ACC112 (cell line): ENCODE results near the gene EFTUD2.

Experiments
- H2AFZ ChIP-seq: fragments of 200-600 bp; sonication (generic); one replicate; pipeline ENCODE4 v1.6.0; 2017; ENCODE audit warnings: antibody characterized with exemption, low read length; ENCODE audit not compliant: unreplicated experiment
- H3K27ac ChIP-seq: fragments of 200-600 bp; sonication (generic); 2 replicates; pipeline ENCODE4 v1.5.1; 2014; ENCODE audit warnings: low read depth, mild to moderate bottlenecking, antibody characterized with exemption, low read length, moderate library complexity
- H3K27me3 ChIP-seq: fragments of 200-600 bp; sonication (generic); 2 replicates; pipeline ENCODE4 v1.6.1; 2014; ENCODE audit warnings: mild to moderate bottlenecking, antibody characterized with exemption, low read length, moderate library complexity, mixed read lengths; ENCODE audit not compliant: insufficient read depth
- H3K36me3 ChIP-seq: fragments of 200-600 bp; sonication (generic); 2 replicates; pipeline ENCODE4 v1.6.1; 2016; ENCODE audit warnings: mild to moderate bottlenecking, antibody characterized with exemption, low read length, moderate library complexity, mixed read lengths; ENCODE audit not compliant: insufficient read depth
- H3K4me1 ChIP-seq: fragments of 200-600 bp; sonication (generic); one replicate; pipeline ENCODE4 v1.6.1; 2016; ENCODE audit warnings: low read length, mixed read lengths; ENCODE audit not compliant: insufficient read depth, unreplicated experiment, control insufficient read depth
- H3K4me3 ChIP-seq: fragments of 200-600 bp; sonication (generic); 2 replicates; pipeline ENCODE4 v1.5.1; 2014; ENCODE audit warnings: mild to moderate bottlenecking, low read depth, low read length
- H3K79me2 ChIP-seq: fragments of 200-600 bp; sonication (generic); one replicate; pipeline ENCODE4 v1.6.0; 2016; ENCODE audit warnings: low read length; ENCODE audit not compliant: control insufficient read depth, unreplicated experiment, insufficient read depth

EFTUD2 gene

DNA sequence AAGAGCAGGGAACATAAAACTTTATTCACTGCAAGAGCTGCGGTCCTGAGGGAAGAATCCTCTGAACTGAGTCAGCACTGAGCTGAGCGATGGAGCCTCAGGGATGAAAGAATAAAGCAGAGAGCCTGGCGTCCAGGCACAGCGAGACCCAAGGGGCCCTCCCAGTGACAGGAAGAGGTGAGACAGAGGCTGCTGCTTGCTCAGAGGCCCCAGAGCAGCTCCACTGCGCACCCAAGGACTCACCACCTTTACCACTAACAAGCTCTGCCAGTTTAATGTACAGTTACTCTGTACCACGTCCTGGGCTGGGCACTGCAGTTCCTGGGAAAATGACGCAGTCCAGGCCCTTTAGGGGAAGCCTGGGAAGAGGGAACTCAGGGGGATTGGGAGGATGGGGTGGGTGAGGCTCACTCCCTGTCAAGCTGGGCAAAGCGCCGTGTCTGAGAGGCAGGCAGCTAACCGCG is 10.5 kb upstream of the EFTUD2 start:
- Histone ChIP-seq H3K4me3 (no peak overlapping the region), H3K27ac (peak overlapping the region; percentile 33; the same call in 1 of the 2 replicates), H3K36me3 (no peaks in the 10 kb centered on the region), H2AFZ (no peak overlapping the region), H3K79me2 (no peaks in the 10 kb centered on the region), H3K4me1 (peaks cover 41% of the 10 kb centered on the region), H3K27me3 (no peaks in the 10 kb centered on the region)

DNA sequence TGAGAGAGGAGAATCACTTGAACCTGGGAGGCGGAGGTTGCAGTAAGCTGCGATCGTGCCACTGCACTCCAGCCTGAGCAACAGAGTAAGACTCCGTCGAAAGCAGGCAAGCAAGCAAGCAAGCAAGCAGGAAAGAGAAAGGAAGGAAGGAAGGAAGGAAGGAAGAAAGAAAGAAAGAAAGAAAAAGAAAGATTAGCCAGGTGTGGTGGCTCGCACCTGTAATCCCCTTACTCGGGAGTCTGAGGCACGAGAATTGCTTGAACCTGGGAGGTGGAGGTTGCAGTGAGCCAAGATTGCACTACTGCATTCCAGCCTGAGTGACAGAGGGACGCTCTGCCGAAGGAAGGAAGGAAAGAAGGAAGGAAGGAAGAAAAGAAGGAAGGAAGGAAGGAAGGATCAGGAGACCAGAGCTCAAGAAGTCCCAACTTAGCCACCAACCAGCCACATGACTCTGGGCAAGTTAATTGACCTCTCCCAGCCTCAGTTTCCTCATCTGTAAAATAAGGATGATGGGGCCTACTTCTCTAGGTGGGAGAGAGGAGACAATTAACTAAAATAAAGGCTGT is 9.6 kb upstream of the EFTUD2 start:
- Histone ChIP-seq H3K4me3 (no peak overlapping the region), H3K79me2 (no peaks in the 10 kb centered on the region), H3K27ac (peak overlapping the region; percentile 33; the same call in 1 of the 2 replicates), H2AFZ (no peak overlapping the region), H3K36me3 (no peaks in the 10 kb centered on the region), H3K4me1 (peaks cover 41% of the 10 kb centered on the region), H3K27me3 (no peaks in the 10 kb centered on the region)

DNA sequence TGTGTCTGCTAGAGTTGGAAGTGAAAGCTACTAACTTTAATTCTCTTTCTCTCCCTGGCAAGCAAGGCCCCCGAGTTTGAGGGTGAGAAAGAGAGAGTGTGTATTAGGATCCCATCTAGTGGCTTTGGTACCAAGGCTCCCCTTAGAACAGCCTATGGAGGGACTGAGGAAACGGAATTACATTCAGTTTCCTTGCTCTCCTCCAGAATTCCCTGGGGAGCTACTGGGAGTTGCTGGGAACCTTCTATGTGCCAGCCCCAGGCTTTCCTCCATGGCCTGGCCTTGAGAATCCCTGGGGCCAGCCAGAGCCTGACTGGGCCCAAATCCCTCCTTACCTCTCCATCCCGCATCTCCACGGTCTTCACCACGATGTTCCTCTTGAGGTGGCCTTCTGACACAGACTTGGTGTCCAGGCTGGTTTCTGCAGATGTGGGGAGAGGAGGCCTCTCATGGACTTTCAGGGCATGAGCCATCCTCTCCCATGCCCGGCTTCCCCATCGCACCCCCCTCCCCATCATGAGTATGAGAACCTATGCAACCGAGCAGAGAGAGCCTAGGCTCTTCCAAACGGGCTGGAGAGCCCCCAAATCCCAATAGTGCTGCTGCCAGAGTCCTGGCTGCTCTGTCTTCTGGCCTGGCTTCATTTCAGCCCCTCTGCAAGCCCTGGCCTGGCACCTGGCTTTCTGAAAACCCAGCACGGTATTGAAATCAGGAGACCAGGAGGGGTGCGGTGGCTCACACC is 8.7 kb upstream of the EFTUD2 start:
- no peaks in the 10 kb centered on the region for H3K36me3 ChIP-seq
- peaks cover 41% of the 10 kb centered on the region for H3K4me1 ChIP-seq
- H2AFZ ChIP-seq, result no peak overlapping the region
- H3K27me3 ChIP-seq, result no peaks in the 10 kb centered on the region
- no peak overlapping the region for H3K27ac ChIP-seq
- H3K4me3 ChIP-seq, result no peak overlapping the region
- H3K79me2 ChIP-seq, result no peaks in the 10 kb centered on the region

DNA sequence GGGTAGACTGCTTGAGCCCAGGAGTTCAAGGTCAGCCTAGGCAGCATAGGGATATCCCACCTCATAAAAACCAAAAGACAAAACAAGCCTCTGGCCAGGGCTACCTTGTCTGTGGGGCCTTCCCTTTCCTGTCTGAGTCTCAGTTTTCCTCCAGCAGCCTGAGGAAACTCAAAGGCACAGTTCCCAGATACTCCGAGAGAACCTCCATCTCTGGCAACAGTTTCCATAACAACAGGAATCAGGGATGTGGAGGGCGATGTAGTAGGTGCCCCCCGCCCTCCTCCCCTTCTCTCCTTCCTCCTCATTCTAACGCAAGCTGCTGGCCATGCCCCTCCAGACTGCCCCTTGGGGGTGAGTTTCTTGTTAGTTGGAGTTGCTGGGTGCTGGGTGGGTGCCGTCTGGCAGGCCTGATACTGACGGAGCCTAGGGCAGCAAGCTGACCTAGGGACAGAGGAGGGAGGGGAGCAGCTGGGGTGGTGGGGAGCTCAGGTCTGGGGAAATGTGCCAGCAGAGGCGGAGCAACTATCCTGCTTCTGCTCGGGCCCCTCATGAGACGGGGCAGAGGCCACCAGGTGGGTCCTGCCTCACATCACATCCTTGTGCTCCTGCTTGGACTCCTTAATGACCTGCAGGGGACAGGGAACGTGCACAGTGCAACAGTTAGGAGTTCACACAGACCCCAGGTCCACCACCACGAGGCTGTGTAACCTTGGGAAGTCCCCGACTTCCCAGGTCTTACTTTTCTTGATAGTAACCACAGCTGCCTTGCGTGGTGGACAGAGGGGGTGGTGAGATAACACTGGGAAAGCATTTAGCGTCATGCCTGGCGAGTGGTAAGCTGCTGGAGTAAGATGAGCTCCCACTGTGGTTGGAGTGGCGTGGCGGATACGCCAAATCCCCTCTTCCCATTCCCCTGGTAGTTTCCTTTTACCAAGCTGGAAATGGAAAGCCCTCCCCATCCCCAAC is 7.8 kb upstream of the EFTUD2 start:
- Histone ChIP-seq H3K27ac (peak overlapping the region; percentile 90; the same call in 1 of the 2 replicates), H3K4me1 (peaks cover 42% of the 10 kb centered on the region), H3K36me3 (no peaks in the 10 kb centered on the region), H3K79me2 (no peaks in the 10 kb centered on the region), H3K27me3 (no peaks in the 10 kb centered on the region), H2AFZ (no peak overlapping the region), H3K4me3 (no peak overlapping the region)

DNA sequence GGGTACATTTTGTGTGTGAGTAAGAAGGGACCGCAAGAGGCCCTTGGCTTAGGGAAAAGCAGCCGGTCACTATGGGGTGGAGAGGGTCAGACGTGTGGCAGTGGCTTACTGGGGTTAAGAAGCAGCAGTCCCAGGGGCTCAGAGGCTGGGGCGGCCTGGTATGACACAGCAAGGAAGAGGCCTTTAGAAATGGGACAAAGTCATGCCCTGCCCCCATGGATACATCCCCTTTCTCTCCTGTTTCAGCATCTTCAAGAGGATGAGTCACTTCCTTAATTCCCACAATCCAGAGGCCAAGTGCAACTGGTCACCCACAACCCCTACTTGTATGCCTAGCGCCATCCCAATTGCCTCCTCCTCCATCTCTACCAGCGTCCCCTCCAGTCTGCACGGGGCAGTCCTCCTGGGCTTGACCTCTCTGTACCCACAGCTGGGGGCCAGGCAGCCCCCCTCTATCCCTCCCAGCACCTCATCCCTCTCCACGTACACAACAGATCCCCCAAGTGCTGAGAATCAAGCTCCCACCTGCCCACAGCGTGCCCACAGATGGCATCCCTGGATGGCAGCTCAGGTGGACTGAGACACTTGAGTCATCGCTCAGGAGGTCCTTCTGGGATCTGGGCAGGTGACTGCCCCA is 6.9 kb upstream of the EFTUD2 start:
- H3K27ac ChIP-seq, result peak overlapping the region; percentile 90
- no peaks in the 10 kb centered on the region for H3K79me2 ChIP-seq
- no peaks in the 10 kb centered on the region for H3K36me3 ChIP-seq
- no peak overlapping the region for H2AFZ ChIP-seq
- peaks cover 52% of the 10 kb centered on the region for H3K4me1 ChIP-seq
- H3K27me3 ChIP-seq, result no peaks in the 10 kb centered on the region
- peak overlapping the region; percentile 46; the same call in 1 of the 2 replicates for H3K4me3 ChIP-seq

DNA sequence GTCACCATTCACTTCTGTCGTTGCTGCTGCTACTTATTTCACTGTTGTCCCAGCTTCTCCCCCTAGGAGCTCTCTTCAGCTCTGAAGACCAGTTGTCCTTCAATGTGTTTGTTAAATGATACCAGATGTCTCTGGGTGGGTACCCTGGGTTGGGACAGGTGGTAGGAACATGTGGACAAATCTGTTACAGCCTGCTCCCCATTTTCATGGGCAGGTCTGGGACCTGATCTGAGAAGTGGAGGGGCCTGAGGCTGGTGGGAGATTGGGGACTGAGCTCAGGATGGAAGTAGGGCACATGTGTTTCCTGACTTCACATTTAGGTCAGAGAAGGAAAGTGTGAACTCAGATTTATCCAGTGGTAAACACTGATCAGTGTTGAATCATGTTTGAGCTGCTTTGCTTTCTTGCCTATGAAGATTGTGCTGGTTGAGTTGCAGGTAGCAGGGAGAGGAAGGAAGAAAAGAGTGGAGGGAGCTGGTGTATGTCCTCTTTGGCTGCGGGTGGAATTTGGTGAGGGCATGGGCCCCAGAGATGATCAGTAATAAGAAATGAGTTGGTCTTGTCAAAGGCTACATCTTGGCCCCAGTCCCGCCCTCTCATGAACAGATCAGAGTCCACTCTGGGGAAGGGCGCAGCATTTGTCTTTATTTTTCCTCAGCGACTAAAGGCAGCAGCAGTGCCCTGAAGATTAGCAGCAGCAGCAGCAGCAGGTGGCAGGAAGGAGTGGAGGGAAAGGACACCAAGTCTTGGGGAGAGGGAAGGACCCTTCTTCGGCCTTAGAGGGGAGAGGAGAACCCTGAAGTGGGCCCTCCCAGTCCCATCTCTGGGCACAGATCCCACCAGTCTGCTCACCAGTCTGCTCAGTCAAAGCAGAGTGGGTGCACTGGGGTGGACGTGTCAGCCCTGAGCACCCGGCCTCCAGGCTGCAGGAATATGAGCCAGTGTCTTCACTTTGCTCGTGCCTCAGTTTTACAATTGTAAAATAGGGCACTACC is 6.1 kb upstream of the EFTUD2 start:
- no peaks in the 10 kb centered on the region for H3K27me3 ChIP-seq
- H3K4me3 ChIP-seq, result peak overlapping the region; percentile 46; the same call in 1 of the 2 replicates
- H2AFZ ChIP-seq, result no peak overlapping the region
- H3K4me1 ChIP-seq, result peaks cover 60% of the 10 kb centered on the region
- no peaks in the 10 kb centered on the region for H3K36me3 ChIP-seq
- no peaks in the 10 kb centered on the region for H3K79me2 ChIP-seq
- peak overlapping the region; percentile 90 for H3K27ac ChIP-seq

DNA sequence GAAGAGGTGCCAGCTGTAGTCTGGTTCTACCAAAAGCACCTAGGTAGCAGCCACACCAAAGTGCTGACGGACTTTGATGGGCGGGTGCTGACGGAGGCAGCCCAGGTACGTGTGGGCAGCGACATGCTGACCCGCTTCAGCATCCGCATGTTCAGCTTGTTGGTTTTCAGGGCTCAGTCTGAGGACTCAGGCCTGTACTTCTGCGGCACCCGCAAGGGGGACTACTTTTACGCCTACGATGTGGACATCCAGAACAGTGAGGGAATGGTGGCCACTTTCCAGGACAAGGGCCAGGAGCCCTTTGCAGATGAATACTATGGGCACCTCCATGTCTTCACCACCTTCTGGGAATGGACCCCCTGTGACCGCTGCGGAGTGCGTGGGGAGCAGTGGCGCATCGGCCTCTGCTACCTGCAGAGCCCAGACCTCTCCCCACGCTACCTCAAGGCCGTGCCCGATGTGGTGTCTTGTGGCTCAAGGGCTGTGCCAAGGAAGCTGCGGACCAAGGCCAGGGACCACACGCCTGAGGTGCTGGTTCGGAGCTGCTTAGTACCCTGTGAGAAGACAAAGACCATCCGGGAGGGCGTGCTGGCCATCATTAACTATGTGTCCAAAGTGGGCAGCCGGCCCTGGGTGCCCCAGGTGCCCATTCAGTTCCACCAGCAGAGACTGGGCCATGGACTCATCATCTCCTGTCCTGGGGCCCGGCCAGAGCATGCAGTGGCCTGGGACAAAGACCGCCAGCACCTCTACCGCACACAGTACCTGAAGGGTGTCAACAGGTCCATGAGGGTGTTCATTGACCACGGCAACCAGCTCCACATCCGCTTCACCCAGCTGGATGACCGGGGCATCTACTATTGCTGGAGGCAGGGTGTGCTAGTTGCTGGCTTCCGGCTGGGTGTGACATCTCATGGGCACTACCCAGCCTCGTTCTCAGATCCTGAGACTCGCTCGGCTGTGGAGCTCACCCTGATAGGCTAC is 5.0 kb upstream of the EFTUD2 start:
- Histone ChIP-seq H3K79me2 (no peaks in the 10 kb centered on the region), H3K4me1 (peaks cover 59% of the 10 kb centered on the region), H3K27ac (no peak overlapping the region), H3K36me3 (no peaks in the 10 kb centered on the region), H3K4me3 (no peak overlapping the region), H3K27me3 (no peaks in the 10 kb centered on the region), H2AFZ (no peak overlapping the region)

DNA sequence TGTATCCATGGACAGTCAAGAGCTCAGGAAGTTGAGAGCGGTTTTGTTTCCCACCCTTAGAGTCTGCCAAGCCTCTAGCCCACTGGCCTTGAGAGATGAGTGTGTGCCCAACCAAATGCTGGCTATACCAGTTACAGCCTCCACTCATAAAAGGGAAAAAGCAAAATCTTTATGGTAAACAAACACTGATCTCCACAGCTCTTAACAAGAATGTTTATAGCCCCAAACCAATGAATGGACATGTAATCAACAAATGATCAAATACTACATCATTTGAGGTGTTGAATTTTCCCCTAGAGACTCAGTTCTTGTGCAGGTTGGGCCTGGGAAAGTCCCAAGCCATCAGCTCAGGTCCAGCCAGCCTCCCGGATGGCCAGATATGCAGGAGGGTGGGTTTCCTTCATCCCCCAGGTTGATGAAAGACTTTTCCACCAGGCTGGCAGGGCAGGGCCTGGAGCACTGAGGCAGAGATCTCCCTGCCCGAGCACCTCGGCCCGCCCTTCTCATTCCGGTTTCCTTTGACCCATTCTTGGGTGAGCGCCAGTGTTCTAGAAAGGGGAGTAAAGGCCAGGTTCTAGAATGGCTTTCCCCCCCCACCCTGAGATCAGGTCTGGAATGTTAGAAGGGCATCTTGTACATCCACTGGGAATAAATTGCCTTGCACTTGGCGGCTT is 3.9 kb upstream of the EFTUD2 start:
- Histone ChIP-seq H3K27me3 (no peaks in the 10 kb centered on the region), H3K79me2 (peaks cover 11% of the 10 kb centered on the region), H3K4me1 (peaks cover 55% of the 10 kb centered on the region), H3K36me3 (no peaks in the 10 kb centered on the region), H3K4me3 (no peak overlapping the region), H3K27ac (no peak overlapping the region), H2AFZ (no peak overlapping the region)
